ENCODE data around the gene PYROXD2. TPM values are rescaled to one million over a fixed set of nuclear protein-coding genes. Genes with fewer than 3 reads are reported as not detected.
A peak's percentile ranks its signal among the peaks of the same experiment; 100 is the strongest.

PYROXD2 gene
- polyA plus RNA-seq, 1 experiment = 20.3 TPM

GRCh38 chr10:98354491-98354890, 60.5 kb downstream of the PYROXD2 start:
- Histone ChIP-seq H3K27ac (ENCODE audit: low read depth, low read length) (no peak overlapping the region), H3K27me3 (ENCODE audit: control insufficient read depth, insufficient read depth, low read length) (no peaks in the 10 kb centered on the region), H3K4me3 (ENCODE audit: low read depth, low read length) (no peak overlapping the region), H3K9me3 (ENCODE audit: control insufficient read depth, insufficient read depth, low read length) (no peaks in the 10 kb centered on the region)
- no peak for DNase-seq (ENCODE audit: low read depth, low spot score)
- POLR2A ChIA-PET = no interaction called here
- CTCF ChIA-PET = interaction anchor here (0.7 to 1.0 kb wide), 2 partner anchors 14 to 40 kb away, joined by 3 to 4 read pairs; no protein-coding TSS in a partner anchor
- TF ChIP-seq CTCF (IDR thresholded peaks at IDR 0.05; ENCODE audit: low read depth, low read length) = no peak

GRCh38 chr10:98353170-98353569, 61.8 kb downstream of the PYROXD2 start:
- TF ChIP-seq CTCF (IDR thresholded peaks at IDR 0.05; ENCODE audit: low read depth, low read length) = no peak
- Histone ChIP-seq H3K27ac (ENCODE audit: low read depth, low read length) (no peak overlapping the region), H3K4me3 (ENCODE audit: low read depth, low read length) (no peak overlapping the region), H3K9me3 (ENCODE audit: control insufficient read depth, insufficient read depth, low read length) (no peaks in the 10 kb centered on the region), H3K27me3 (ENCODE audit: control insufficient read depth, insufficient read depth, low read length) (no peaks in the 10 kb centered on the region)
- no peak for DNase-seq (ENCODE audit: low read depth, low spot score)
- ChIA-PET POLR2A (no interaction called here), CTCF (no interaction called here)

GRCh38 chr10:98351831-98352402, 63.1 kb downstream of the PYROXD2 start:
- Histone ChIP-seq H3K27ac (ENCODE audit: low read depth, low read length) (no peak overlapping the region), H3K4me3 (ENCODE audit: low read depth, low read length) (no peak overlapping the region), H3K27me3 (ENCODE audit: control insufficient read depth, insufficient read depth, low read length) (no peaks in the 10 kb centered on the region), H3K9me3 (ENCODE audit: control insufficient read depth, insufficient read depth, low read length) (peaks cover 9% of the 10 kb centered on the region)
- ChIA-PET POLR2A (interaction anchor here (1.3 kb wide), 1 partner anchor 9 kb away, joined by 4 read pairs; no protein-coding TSS in a partner anchor), CTCF (no interaction called here)
- DNase-seq (ENCODE audit: low read depth, low spot score) = no peak
- no peak for TF ChIP-seq CTCF (IDR thresholded peaks at IDR 0.05; ENCODE audit: low read depth, low read length)

GRCh38 chr10:98349508-98349922, 65.5 kb downstream of the PYROXD2 start:
- 0 out of 2 replicates have a peak, but pooled peaks have one; percentile 10 for TF ChIP-seq CTCF (IDR thresholded peaks at IDR 0.05; ENCODE audit: low read depth, low read length)
- no peak overlapping the region for H3K4me3 ChIP-seq (ENCODE audit: low read depth, low read length)
- DNase-seq (ENCODE audit: low read depth, low spot score) = peak; percentile 97
- H3K9me3 ChIP-seq (ENCODE audit: control insufficient read depth, insufficient read depth, low read length) = peaks cover 14% of the 10 kb centered on the region
- H3K27ac ChIP-seq (ENCODE audit: low read depth, low read length) = peak overlapping the region; percentile 62
- ChIA-PET CTCF (interaction anchor here (0.6 kb wide), 1 partner anchor 81 kb away, joined by 3 read pairs; the partner anchor contains the start of gene LOXL4), POLR2A (interaction anchor here (0.6 to 1.3 kb wide), 10 partner anchors 8 to 65 kb away, joined by 3 to 9 read pairs (median 4); partner anchors contain the start of gene PYROXD2)
- H3K27me3 ChIP-seq (ENCODE audit: control insufficient read depth, insufficient read depth, low read length) = no peaks in the 10 kb centered on the region

GRCh38 chr10:98346847-98347246, 68.1 kb downstream of the PYROXD2 start:
- H3K27ac ChIP-seq (ENCODE audit: low read depth, low read length) = no peak overlapping the region
- POLR2A ChIA-PET = no interaction called here
- no peak for TF ChIP-seq CTCF (IDR thresholded peaks at IDR 0.05; ENCODE audit: low read depth, low read length)
- H3K4me3 ChIP-seq (ENCODE audit: low read depth, low read length) = no peak overlapping the region
- H3K27me3 ChIP-seq (ENCODE audit: control insufficient read depth, insufficient read depth, low read length) = no peaks in the 10 kb centered on the region
- peaks cover 14% of the 10 kb centered on the region for H3K9me3 ChIP-seq (ENCODE audit: control insufficient read depth, insufficient read depth, low read length)
- DNase-seq (ENCODE audit: low read depth, low spot score) = no peak
- CTCF ChIA-PET = interaction anchor here (1.5 kb wide), 1 partner anchor 37 kb away, joined by 4 read pairs; no protein-coding TSS in a partner anchor
